ENCODE data around the gene HBEGF.

HBEGF gene

DNA sequence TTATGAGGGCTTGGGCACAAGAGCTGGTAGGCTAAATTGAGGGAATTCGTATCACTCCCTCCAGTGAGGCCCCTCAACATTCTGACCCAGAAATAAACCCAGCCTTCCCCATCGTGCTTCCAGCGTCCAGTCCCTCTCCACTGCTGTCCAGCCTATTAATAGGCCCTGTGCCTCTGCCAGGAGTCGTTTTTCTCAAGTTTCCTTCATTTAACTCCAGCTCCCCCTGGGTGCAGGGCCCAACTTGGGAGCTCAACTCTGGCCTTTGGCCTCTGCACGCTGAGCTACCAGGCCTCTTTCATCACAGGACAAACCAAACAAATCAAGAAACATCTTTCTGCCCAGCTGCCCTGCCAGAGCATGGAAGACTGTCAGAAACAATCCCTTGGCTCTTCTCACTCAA lies 10.0 kb downstream of the HBEGF start:
- DNase-seq (ENCODE audit: low spot score), result no peak

DNA sequence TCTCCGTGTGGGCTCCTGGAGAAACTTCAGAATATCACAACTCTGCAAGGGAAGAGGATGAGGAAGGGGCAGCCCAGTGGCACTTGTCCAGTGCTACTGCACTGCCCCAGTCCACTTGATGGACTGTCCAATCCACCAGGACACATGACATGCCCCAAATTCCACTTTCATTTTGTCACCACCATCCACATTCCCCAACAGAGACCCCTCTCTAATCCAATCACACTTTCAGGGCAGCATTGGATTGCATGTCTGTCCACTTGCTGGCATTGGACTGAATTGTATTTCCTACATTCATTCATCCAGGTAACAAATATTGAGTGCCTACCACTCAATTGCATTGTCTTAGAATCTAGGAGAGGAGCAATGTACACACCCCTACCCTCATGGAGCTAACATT lies 14.8 kb downstream of the HBEGF start:
- no peak for DNase-seq (ENCODE audit: low spot score)

DNA sequence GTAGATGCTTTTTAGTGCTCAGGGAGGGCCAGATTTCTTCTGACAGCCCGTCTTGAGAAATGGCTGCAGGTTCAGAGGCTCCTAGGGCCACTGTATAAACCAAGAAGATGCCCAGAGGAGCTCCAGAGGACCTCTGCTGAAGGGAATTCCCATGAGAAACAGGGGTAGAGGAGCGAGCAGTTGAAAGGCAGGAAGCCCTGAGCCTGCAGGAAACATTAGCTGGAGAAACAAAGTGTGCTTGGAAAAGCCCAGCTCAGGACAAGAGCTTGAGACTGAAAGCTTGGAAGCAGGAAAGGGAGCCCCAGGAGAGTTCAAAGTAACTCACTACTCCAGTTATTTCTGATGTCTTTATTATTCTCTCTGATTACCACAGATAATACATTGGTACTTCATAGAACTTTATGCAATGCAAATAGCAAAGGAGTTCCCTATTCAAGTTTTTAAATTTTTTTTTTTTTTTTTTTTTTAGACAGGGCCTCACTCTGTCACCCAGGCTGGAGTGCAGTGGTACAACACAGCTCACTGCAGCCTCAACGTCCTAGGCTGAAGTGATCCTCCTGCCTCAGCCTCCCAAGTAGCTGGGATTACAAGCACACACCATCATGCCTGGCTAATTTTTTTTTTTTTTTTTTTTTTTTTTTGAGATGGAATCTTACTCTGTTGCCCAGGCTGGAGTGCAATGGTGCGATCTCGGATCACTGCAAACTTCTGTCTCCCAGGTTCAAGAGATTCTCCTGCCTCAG lies 16.5 kb downstream of the HBEGF start:
- DNase-seq (ENCODE audit: low spot score), result no peak

DNA sequence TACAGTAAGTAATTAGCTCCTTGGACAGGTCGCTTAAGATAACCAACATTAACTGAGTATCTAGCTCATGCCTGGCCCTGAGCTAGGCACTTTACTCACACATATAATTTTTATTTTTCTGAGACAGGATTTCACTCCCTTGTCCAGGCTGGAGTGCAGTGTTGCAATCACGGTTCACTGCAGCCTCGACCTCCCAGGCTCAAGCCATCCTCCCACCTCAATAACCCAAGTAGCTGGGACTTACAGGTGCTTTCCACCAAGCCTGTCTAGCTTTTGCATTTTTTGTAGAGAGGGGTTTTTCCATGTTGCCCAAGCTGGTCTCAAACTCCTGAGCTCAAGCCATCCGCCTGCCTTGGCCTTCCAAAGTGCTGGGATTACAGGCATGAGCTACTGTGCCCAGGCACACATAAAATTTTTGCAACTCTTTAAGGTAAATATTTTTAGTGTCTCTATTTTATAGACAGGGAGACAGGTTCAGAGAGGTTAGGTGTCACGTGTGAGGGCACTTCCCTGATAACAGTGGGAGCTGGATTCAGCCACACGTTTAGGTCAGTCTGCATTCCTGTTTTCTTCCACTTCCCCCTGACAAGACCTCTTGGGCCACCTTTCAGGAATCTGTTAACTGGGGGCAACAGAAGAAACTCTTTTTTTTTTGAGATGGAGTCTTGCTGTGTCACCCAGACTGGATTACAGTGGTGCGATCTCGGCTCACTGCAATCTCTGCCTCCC lies 18.2 kb downstream of the HBEGF start:
- no peak for DNase-seq (ENCODE audit: low spot score)

DNA sequence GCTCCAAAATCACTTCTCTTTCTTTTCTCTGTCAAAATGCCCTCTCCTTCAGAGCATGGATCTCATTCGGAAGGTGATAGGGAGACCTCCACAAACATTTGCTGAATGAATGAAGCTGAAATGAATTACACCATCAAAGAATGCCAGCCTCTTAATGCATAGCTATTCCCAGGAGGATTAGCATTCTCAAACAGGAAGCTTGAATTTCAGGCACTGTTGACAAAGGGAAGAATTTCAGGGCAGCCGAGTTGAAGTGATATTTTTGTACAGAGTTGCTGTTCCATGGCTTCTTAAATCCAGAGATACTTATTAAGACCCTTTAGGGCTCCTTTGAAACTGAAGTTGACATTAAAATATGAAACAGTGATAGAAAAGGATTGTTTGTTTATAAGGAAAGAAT lies 18.8 kb downstream of the HBEGF start:
- DNase-seq (ENCODE audit: low spot score), result no peak

DNA sequence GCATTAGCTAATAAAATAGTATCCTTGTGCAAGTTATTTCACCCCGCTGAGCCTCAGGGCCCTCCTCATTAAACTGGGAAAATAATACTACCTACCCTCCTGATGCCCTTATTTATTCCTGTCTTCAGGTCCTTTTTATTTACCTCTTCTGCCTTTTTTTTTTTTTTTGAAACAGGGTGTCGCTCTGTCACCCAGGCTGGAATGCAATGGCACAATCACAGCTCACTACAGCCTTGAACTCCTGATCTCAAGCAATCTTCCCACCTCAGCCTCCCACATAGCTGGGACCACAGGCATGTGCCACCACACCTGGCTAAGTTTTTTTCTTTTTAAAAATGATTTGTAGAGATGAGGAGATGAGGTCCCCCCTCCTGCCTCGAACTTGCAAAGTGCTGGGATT lies 20.9 kb downstream of the HBEGF start:
- no peak for DNase-seq (ENCODE audit: low spot score)

DNA sequence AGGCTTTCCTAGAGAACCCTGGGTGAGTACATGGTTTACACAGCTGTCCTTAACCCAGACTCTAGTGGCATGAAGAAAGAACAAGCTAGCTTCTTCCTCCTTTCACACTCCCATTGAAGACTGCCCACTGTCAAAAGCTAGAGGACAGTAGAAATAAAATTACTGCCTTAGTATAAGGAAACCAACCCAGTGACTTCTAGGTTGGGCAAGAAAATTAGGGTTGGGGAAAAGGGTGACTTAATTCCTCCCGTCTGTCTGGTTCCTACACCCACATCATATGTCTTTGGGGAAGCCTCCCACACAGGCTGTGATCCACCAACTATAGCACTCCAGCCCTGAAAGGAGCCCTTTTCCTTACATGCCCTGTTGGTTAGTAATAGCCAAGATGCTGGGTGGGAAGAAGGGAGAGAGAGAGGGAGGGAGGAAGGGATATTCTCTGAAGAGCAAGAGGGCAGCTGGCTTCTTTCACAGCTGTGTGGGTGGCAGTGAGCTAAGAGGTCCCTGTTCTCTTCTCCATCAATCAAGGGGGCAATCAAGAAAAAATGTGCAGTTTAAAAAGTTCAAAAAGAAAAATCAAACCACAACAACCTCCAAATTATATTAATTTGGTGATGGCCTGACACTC lies 21.7 kb downstream of the HBEGF start:
- DNase-seq (ENCODE audit: low spot score), result no peak

DNA sequence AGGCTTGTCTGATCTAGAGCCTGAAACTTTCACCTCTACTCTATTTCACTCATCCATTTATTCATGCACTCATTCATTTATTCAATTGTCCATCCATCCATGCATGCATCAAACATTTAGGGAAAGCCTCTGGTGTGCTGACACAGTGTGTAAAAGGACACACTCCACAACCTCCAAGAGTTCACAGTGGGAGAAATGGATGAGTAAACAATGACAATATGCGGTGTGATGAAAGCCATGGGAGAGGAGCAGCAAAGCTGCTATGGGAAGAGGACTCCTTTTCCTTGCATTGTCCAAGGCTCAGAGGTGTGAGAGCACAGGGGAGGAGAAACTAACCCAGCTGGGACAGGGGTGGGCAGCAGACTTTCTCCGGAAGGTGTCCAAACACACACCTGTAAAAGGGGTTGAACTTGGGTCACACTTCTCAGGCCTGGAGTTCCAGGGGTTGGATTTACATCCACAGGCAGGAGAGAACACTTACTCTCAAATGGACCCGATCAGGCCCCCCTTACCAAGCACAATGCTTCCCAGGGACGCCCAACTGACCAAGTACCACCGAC lies 22.3 kb downstream of the HBEGF start:
- DNase-seq (ENCODE audit: low spot score), result no peak

DNA sequence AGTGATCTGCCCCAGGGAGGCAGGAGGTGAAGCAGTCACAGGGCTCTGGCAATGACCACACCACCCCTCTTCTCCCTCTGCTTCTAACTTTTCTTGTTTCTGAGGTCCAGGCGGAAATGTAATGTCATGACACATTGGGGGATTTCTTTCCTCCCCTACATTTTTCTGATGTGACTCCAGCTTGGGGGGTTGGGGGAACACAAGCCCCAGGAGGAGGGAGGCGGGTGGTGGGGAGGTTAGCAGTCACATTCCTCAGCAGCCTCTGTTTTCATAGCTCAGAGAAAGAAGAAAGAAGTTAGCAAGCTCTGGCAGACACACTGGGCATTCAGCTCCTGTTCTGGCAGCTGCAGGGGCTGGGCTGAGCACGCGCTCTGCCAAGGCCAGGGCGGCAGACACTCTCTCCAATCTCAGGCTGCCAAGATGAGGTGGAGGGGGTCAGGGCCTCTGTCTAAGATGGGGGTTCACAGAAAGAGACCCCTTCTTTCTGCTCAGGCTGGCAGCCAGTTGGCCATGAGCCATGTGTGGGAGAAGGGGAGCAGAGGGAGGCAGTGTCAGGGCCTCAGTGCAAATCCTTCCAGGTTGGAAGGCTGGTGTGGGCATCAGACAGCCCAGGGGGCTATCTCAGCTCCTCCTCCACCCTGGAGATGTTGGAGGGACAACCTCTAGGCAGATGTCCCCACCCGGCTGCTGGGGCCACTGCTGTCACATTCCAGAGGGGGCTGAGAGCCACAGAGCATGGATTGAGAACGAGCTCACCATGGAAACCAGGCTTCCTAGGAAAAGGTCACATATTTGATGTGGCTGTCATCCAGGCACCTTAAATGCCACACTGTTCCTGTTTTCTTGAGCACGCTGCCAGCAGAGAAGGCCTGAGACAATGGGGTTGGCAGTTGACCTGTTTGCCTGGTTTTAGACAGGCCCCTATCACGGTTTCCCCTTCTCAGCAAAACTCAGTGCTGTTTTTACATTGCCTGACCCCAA lies 23.4 kb downstream of the HBEGF start:
- no peak for DNase-seq (ENCODE audit: low spot score)

DNA sequence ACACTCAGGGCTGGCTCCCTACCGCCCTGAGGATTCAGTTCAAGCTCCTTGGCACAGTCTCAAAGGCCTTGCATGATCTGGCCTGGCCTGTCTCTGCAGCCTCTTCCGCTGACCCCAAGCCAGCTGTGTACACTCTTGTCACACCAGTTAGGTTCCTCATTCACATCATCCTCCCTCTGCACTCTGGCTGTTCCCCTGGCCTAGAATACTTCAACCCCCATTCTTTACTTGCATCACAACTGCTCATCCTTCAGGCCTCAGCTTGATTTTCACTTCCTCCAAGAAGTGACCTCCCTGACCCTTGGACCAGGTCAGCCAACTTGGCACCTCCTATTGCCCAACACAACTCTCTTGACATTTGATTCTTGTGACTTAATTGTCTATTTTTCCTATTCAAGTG lies 24.6 kb downstream of the HBEGF start:
- no peak for DNase-seq (ENCODE audit: low spot score)

DNA sequence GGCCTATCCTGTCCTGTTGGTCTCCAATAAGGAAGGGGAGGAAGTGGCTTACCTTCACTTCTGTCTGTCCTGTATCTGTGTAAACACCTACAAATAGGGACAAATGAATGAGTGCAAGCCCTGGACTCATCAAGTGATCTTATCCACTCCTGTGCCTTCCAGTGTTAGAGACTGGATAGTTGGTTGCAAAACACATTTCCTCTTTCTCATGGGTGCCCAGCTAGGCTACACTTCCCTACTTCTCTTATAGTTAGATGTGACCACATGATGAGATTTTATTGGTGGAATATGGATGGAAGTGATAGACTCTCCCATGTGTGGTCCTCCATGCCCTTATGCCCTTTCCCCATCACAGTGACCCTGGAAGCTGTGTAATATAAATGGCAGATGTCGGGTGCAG lies 26.6 kb downstream of the HBEGF start:
- DNase-seq (ENCODE audit: low spot score), result no peak

DNA sequence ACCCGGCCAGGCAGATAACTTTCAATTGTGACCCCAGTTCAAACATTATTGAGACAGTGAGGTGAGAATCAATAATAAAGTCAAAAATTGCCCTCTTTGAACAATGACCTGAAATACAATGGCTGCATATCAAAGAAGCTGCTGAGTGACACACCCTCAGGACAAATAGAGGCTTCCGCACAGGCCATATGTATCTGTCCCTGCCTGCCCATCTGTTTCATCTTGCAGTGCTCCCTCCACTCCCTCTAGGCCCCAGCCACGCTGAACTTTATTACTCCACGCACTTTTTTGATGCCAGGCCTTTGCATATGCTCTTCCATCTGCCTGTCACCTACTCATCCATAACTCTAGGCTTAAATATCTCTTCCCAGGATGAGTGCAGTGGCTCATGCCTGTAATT lies 27.6 kb downstream of the HBEGF start:
- DNase-seq (ENCODE audit: low spot score), result no peak

DNA sequence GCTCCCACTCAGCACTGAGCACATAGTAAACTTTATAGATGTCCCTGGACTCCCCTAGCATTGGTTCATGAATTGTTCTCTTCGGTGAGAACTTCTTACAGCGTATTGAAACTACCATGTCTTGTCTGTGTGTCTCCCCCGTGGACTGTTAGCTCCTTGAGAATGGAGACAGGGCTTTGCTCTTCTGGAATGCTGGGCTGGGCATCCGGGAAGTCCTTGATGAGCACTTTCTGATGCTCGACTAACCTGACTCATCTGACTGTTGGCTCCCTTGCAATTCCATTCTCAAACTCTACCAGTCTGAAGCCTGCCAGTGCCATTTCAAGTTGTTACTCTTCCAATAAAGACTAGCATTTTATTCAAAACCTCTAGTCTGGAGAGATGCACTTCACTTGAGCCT lies 28.5 kb downstream of the HBEGF start:
- no peak for DNase-seq (ENCODE audit: low spot score)

DNA sequence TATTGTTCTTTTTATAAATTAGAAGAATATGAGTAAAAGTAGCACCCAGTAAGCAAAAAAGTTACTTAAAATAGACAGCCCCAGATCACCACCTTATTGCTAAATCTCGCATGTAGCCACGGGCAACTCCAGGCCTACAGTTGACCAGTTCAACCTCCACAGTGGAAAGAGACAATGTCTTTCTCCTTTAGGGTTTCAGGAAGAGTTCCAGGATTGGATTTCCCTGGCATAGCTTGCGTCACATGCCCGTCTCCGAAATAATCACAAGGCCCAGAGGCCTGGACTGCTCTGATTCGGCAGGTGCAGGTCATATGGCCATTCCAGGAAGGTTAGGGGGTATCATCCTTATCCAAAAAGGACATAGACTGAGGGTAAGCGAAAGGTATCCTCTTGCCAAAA lies 33.6 kb downstream of the HBEGF start:
- no peak for DNase-seq (ENCODE audit: low spot score)

DNA sequence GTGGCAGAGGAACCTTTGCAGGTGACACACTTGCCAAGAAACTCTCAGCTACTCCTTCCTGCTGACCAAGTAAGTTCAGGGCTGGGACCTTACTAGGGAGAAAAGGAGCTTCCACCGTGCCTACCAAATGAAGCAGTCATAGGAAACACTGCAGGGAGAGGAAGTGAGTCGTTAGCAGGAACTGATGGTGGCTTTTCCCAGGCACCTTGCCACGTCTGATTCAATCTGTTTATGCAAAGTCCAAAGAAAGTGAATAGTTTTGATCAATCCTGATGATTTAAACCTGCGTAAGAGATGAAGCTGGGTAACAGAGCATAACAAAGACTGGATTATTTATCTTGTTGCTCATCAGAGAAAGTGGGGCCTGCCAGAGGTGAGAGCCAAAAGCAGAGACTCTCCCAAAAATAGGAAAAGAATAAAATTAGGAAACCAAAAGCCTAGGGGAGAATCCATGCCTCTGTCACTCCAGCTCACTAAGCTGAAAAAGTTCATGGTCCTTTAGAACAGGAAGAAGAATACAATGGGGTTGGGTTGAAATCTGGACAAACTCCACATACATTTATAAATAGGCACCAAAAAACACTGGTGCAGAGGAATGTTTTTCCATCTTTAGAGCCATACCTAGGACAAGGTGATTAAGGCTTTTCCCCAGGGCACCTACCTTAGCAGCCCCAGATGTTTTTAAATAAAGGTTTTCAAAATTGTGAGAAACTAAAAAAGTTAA lies 34.2 kb downstream of the HBEGF start:
- DNase-seq (ENCODE audit: low spot score), result no peak

DNA sequence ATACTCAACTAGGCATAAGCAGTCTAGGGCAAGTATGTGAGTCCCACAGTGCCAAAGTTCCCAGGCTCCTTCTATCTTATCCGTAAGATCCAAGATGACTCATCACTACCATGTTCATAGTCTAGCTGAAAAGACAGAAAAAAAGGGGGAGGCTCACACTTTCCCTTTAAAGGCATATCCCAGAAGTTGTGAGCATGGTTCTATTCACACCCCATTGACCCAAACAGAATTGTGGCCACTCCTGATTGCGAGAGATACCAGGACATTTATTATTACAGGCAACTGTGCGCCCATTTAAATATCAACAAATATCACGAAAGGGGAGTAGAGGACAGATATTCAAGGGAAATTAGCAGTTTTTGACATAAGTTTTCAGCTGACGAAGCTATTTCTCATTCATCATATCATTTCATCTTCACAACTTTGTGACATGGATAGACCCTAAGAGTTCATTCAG lies 35.4 kb downstream of the HBEGF start:
- no peak for DNase-seq (ENCODE audit: low spot score)

DNA sequence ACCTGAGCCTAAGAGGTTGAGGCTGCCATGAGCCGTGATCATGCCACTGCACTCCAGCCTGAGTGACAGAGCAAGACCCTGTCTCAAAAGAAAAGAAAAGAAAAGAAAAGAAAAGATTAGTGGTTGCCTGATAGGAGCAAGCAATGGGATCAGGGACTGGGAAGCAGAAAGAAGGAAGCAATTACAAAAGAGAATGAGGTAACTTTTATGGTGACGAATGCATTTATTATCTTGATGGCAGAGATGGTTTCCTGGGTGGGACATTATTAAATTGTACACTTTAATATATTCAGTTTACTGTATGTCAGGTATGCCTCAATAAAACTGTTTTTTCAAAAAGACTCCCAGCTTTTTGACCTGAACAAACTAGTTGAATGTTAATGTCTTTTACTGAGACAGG lies 36.0 kb downstream of the HBEGF start:
- DNase-seq (ENCODE audit: low spot score), result no peak

DNA sequence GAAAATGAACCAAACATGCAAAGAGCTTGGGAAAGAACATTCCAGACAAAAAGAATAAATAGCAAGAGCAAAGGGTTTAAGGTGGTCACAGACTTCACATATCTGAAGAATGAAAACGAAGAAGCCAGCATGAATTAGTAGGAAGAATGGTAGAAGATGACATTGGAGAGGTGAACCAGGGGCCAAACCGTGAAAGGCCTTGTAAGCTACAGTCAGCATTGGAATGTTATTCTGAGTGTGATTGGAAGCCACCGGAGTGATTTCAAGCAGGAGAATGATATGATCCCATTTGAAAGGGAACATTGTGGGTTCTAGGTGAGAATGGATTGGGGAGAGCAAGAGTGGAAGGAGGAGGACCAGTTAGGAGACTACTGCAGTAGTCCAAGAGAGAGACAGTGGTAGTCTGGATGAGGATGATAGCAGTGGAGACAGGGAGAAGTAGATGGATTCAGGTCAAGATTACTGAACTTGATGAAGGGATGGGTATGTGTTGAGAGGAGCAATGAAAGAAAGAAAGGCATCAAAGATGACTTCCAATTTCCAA lies 36.6 kb downstream of the HBEGF start:
- DNase-seq (ENCODE audit: low spot score), result no peak

DNA sequence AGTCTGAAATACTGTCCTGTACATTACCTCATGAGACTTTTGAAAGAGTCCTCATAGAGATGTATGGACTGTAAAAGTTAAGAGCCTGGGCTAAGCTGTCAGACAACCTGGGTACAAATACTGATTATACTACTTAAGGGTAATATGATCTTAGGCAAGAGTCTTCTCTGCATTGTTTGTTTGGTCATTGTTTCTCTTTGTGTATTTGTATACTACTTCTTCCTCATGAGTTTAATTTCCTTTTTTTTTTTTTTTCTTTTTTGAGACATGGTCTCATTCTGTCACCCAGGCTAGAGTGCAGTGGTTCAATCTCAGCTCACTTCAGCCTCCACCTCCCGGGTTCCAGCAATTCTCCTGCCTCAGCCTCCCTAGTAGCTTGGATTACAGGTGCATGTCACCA lies 40.9 kb downstream of the HBEGF start:
- no peak for DNase-seq (ENCODE audit: low spot score)

DNA sequence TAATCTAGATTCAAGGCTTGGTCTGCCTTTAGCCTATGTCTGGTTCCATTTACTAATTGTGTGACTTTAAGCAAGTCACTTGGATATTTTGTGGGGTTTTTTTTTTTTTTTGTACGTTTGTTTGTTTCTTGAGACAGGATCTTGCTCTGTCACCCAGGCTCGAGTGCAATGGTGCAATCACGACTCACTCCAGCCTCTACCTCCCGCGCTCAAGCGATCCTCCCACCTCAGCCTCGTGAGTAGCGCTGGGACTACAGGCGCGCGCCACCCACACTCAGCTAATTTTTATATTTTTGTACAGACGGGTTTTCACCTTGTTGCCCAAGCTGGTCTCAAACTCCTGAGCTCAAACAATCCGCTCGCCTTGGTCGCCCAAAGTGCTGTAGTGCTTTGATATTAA lies 42.4 kb downstream of the HBEGF start:
- no peak for DNase-seq (ENCODE audit: low spot score)
